GM18907 (cell line): Measurements from ENCODE around the gene MAGI2.

Experiments used
- ATAC-seq: cut with Tn5 transposase; IDR thresholded peaks from one replicate; pipeline ENCODE4 v1.9.1; 2021; ENCODE audit warnings: mild to moderate bottlenecking, moderate library complexity; ENCODE audit not compliant: unreplicated experiment

The MAGI2 gene

DNA sequence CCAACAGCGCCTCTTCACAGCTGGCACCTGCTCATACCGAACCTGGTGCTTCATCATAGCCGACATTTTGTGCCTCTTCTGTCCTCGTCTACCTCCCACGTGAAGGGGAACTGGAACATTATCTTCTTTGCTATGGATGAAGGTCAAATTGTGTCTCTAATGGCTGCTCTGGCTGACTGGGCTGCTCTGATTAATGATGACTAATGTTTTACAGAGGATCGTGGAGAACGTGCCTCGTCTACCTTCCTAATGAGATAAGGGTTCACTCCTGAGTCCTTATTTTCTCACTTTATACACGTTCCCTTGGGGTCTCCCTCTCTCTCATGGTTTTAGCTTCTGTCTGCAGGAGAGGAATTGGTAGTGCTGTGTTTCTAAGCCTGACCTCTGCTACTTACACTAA lies 1234.6 kb downstream of the MAGI2 start:
- no peak for ATAC-seq

DNA sequence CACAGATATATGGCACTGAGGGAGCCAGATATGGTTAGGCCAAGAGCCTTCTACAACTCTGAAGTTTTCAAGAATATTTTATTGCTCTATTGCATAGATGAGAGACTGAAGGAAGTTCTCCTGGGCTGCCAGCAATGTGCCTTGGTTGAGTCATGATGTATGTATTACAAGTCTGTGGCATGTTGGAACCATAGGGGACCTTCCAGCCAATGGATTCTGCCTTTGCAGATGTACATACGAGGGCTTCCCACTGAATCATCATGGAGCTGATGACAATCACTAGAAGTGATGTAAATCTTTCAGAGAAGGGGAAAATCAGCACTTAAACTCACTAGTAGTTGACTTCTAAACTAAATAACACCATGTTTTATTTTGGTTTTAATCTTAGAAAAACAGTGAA lies 1235.4 kb downstream of the MAGI2 start:
- no peak for ATAC-seq

DNA sequence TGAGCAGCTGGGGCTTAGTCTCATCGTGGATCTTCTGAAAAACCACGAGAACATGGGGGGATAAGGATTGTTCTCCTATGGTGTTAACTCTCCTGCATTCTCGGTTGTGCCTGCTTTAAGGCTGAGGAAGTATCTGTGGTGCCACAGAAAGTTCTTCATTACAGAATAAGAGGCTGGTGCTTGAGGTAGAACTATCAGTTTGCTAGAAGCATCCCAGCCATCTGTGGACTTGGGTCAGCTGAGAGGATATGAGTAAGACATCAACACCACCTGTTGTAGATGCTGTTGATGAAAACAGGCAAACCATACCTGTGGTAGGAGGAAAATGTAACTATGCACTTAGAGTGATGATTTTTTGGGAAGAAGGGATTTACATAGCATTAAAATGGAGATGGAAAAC lies 1238.3 kb downstream of the MAGI2 start:
- ATAC-seq = no peak

DNA sequence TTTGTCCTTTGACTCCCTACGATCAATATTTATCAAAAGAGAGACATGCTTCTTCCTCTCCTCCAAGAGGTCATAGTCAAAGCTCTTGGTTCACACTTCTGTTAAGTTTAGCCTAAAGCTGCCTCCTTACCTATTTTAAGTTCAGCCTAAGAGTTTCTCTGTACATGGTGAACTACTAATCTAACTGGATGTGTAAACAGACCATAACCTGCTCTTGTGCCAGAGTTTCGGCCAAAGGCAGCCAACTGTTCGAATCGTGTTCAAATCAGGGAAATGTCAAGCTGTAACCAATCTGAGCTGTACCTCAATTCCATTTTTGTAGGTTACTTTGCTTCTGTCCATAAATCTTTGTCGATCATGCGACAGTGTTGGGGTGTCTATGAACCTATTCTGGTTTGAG lies 1240.1 kb downstream of the MAGI2 start:
- ATAC-seq = no peak

DNA sequence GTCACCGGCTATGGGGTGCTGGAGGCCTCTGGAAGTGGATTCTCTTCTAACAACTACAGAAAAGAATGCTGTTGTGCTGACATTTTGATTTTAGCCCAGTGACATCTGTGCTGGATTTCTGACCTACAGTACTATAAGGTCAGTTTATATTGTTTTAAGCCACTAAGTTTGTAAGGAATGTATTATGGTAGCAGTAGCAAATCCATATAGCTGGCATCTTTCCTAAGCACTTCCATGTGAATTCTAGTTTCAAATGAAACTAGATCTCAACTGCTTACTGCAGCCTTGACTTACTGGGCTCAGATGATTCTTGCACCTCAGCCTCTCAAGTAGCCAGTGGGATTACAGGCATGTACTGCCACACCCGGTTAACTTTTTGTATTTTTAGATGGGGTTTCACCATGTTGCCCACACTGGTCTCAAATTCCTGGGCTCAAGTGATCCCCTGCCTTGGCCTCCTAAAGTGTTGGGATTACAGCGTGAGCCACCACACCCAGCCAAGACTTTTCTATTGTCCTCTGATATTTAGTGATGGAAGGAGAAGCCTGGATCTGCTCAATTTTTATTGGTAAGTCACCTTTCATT lies 1240.9 kb downstream of the MAGI2 start:
- no peak for ATAC-seq

DNA sequence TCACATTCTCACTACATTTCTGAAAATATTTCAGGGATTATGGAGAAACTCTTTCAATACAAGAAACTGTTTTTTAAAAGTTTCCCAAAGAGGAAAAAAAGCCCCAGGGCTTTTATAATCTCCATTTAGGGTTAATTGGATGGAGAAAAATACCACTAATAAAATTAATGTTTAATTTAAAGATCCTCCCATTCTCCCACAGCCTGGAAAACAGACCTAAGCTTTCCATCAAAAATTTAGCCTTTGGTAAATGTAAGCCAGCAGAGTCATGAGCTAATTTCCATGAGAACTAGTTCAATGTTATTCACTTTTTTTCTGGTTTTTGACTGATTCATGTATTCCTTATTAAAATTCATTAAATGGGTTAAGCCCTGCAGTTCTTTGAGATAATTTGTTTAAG lies 1246.2 kb downstream of the MAGI2 start:
- no peak for ATAC-seq

DNA sequence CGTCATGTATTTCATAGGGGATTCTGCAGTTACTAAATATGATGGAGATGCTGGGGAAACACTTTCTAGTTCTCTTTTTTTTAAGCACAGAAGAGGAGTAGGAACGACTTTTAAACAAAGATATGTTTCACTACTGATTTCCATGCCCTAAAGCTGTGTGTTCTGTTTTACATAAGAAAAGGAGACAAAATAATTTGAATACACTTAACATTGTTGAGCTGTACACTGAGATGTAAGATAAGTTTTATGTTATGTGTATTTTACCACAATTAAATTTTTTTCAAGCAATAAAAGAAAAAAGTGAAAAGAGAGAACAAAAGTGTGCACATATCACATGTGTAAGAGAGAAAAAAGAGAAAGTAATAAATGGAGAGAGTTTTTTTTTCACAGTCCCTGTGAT lies 1246.7 kb downstream of the MAGI2 start:
- ATAC-seq = no peak

DNA sequence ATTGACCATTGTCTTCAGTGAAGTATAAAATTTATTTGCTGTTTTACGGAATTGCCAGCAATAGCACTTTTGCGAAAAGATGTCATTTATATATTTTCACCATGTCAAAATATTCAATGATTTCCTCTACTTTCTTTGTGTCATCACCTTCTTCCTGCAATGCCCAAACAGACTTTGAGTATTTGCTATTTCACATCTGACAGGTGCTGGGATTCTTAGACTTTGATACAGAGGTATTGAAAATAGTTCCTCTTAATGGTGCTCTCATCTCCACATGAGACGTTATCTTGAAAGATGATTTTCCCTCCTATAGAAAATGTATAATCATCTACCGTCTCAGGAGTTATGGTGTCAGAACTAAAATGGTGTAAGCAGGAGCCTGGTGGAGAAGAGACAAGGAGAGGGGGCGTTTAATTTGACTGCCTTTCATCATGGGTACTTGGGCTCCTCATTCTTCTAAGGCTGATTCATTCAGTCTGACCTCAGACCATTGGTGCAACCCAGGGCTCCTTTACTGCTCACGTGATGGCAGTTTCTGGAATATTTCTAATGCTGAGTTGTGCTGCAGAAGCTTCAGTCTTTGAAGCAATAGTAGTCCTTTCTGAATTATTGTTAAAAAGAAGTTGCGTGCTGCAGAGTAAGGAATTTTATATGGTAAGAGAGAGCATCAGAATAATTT lies 1250.3 kb downstream of the MAGI2 start:
- ATAC-seq = no peak

DNA sequence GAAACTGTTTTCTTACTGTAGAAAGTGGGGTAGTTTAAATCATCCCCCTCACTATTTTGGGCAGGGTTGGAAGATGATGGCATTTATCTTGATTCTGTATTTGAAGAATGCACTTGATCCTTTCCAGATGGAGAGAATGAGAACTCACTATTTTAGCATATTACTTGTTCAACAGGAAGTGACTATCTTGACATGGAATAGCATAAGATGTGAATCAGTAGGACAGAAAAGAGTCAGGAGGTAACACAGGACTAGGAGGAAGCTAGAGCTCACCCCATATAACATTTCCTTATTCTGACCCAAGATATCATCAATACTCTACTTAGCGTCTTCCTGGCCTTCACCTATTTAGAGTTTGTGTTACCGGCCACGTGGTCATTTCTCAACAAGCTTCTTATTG lies 1254.7 kb downstream of the MAGI2 start:
- no peak for ATAC-seq

DNA sequence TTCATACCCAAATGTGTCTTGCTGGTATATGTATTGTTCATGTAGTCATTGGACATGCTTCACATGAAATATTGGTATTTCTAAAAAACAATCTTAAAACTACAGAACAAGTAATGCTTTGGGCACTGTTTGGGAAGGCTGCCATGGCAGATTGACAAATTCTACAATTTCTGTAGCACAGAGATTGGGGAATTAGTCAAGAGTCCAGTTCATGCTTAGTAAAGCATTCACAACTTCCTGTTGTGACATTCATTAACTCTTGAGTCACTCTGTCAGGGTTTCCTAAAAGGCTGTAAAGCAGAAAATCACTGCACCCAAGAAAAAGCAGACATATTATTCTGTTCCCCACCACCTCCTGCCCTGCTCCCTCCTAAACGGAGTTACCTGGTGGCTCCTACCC lies 1256.0 kb downstream of the MAGI2 start:
- peak; percentile 75 for ATAC-seq

DNA sequence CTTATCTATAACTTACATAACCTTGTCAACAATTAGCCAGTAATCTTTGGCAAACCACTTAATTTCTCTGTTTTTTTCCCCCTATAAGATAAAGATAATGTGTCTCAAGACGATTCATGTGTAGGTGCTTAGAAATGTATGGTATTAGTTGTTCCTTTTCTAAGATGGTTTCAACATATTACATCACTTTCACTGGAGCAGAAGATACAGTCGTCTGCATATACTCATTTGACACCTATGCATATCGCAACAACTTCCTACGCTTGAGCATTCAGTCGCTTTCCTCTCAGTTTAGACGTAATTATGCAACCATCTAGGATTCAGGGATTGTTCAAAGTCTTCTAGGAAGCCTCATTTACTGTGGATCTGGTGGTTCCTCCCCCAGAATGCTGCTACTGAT lies 1258.2 kb downstream of the MAGI2 start:
- no peak for ATAC-seq

DNA sequence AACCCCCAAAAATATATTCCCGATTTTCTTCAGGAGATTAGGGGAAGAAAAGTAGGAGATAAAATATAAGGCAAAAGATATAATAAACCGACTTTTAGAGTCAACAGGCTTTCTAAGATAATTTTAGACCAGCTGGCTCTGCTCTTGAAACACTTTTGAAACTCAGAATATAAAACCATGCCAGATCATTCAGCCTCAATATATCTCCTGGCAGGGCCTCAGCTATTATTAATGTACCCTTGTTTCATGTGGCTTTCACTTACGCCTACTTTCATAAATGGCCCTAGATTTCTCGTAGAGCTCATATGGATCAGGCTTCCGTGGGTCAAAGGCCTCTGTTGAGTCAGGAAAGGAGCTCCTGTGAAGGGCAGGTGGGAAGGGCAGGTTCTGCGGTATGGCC lies 1258.9 kb downstream of the MAGI2 start:
- no peak for ATAC-seq

DNA sequence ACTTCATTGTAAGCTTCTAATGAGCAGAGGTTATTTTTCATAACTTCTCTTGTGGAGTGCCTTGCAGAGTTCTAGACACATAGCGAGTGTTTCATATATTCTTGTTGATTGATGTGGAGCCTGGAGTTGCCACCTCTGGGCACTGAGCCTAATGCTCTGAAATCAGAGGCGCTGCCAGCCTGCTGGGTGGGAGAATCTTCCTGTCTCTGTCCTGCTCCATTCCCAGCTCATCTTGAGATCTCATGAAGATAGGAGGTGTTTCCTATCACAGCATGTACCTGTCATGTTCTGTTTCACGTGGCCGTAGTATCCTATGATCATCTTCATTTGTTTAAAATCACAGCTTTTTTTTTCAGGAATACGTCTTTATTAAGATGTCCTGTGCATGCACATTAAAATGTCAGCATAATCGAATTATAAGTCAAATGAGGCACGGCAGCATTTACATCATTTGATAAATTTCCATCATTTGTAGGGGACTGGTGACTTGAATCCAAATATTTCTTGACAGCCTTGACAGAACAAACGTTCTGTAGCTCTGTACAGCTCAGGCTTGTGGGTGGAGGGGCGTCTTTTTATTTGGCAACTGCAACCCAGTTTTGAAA lies 1261.9 kb downstream of the MAGI2 start:
- ATAC-seq = no peak

DNA sequence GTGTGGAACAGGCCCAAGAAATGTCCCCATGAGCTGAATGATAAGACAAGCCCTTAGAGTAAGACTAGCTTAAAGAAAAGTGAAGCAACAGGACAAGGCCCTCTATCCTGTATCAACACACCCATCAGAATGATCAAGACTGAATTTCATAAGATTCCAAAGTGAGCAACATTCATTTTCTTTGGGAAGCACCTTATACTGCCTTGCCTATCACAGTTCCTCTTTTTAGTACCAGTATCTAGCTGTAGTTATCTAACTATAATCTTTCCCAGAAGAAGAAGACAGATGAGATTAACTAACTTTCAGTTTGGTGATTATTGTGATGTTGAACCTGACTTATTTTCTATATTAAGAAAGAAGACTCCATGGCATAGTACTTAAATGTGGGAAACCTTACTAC lies 1263.7 kb downstream of the MAGI2 start:
- no peak for ATAC-seq

DNA sequence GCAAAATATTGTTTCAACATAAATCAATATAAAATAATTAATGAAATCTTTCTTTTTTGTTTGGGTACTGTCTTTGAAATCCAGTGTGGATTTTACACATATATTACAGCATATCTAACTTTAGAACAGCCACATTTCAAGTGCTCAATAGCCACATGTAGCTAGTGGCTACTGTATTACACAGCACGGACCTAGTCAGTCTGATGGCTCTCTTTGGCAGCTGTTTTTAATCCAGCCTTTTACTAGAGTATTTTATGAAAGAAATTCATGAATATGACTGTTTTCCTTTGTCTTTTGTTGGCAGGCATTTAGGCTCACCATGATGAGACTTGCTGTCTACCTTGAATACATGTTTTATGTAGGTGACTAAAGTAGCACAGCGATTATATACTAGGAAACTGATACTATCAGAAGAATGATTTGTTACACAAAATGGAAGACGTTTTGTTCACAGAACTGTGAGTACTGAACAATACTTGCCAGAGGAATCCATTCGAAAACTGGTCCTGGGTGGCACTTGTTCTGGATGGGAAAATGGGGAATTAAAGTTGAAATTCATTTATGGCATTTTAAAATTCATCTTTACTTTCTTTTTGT lies 1268.2 kb downstream of the MAGI2 start:
- no peak for ATAC-seq

DNA sequence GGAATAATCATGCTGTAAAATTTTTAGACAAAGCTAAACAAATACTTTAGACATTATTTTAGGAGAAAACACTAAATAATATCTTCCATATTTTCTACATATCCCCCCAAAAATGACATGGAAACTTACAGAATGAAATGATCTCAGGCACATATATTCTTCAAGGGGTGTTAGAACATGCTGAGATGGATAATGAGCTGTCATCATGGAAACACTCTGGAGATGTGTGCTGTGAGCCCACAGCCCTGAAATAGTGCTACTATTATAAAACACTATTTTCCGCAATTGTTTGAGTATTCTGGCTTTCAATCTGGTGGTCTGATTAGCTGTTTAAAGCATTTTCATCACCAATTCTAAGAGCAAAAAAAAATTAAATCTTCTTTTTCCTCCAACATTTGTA lies 1269.2 kb downstream of the MAGI2 start:
- no peak for ATAC-seq

DNA sequence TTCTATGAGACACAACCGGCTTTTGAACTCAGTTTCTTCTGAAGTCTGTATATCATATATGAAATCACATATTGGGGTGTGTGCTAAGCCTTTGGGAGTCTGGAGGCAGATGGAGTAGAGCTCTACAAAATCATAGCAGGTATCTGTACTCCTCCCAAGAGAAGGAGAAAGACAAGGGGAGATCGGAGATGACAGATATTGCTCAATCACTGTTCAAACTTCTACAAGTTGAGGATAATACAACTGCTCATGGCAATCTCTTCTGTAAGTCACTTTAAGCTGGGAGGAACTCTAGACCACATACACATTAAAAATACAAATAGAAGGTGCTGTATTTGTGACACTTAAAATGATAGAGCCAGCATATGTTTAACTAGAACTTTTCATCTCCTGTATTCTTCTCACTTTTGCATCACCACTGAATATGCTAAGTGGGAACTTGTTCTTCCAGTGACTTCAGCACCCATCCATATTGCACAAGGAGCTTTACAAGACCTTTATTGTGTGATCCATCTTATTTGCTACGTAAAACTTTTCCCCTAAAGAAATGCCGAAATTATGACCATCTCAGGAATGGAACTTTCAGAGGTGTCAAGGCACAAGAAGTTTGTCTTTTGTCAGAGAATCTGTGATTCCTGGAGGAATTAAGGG lies 1273.5 kb downstream of the MAGI2 start:
- no peak for ATAC-seq

DNA sequence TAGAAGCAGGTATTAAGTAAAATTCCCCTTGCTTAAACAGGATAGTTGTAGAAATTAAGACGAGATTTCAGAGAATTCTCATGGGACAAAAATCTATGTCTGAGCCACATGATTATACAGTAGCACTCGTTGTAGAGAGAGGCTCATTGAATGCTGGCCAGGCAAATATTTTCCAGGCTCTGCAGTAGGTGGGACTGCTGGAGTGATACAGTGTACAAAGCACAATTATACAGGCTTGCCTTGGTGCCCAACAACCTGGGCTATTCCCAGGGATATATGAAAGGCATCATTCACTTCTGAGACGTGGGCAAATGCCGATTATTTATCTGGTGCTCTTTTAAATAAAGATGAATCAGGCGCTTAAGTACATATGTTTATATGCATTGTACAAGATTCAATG lies 1274.3 kb downstream of the MAGI2 start:
- ATAC-seq = no peak

DNA sequence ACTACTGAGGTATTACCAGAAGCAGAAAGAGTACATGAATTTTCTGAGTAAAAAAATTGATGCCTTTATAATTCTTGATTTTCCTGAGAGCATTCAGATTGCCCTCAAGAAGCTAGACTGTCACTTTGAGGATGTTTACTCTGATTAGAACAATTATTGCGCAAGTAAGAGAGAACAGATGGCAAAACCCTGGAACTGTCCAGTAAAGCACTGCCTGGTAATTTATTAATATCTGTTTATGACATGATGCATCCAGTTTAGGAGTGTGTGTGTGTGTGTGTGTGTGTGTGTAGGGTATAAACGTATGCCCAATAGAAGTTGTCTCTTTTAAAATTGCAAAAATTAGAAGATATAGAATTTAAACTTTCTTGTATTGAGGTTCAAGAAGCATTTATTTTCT lies 1275.1 kb downstream of the MAGI2 start:
- ATAC-seq = no peak

DNA sequence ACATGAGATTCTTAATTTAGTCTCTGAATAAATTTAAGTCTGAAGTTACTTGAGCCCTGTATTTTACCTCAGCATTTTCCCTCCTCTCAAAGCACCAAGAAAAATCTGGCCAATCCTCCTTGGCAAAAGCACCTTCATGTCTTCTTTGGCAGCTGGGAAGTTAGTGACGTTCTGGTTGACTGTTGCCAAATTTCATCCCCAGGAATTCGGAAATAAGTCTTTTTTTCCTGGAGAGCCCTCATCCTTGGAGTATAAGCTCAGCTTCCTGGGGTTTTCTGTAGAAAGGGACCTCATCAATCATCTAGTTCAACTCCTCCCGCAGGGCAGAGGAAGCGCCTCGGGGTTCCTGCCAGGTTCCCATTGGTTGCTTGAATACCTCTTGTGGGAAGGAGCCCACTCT lies 1277.3 kb downstream of the MAGI2 start:
- ATAC-seq = no peak

DNA sequence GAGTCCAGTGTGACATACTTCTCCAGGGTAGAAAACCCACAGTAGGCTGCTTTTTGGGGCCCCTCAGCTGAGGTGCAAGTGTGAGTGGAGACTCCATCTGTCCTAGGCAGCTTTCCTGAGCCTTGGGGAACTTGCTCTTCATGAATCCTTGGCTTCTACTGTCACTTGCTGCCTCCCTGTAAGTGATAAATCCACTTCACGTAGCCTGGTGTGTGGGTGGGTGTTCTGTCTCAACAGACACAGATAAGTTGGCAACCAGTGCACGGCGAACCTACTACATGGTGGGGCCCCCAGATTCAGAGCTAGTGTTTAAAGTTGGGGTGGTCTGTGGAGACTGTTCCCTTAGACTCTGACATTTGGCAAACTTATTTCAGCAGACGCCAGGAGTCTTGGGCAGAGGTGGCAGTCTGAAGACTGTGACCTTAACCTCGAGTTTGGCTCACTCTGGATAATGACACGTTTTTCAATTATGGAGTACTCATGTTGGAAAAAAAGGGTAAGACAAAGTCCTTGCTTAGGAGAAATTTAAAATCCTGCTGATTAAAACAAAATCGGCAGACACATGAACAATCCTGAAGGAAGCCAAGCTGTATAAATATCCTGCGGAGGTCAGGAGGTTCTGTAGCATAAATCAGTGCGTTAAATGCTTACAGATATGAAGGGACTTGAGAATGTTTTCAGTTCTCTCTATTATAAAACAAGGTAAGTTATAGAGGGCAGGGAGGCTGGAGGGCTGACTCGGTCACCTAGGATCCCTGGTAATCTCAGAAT lies 1278.0 kb downstream of the MAGI2 start:
- no peak for ATAC-seq
